HG02763 (cell line): Measurements from ENCODE around the gene GPR12.
A peak's percentile ranks its signal among the peaks of the same experiment; 100 is the strongest.

Experiments used
- ATAC-seq: cut with Tn5 transposase; IDR thresholded peaks from one replicate; pipeline ENCODE4 v1.9.1; 2021; ENCODE audit warnings: mild to moderate bottlenecking, moderate library complexity; ENCODE audit not compliant: unreplicated experiment

GPR12 gene, protein sequence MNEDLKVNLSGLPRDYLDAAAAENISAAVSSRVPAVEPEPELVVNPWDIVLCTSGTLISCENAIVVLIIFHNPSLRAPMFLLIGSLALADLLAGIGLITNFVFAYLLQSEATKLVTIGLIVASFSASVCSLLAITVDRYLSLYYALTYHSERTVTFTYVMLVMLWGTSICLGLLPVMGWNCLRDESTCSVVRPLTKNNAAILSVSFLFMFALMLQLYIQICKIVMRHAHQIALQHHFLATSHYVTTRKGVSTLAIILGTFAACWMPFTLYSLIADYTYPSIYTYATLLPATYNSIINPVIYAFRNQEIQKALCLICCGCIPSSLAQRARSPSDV

DNA sequence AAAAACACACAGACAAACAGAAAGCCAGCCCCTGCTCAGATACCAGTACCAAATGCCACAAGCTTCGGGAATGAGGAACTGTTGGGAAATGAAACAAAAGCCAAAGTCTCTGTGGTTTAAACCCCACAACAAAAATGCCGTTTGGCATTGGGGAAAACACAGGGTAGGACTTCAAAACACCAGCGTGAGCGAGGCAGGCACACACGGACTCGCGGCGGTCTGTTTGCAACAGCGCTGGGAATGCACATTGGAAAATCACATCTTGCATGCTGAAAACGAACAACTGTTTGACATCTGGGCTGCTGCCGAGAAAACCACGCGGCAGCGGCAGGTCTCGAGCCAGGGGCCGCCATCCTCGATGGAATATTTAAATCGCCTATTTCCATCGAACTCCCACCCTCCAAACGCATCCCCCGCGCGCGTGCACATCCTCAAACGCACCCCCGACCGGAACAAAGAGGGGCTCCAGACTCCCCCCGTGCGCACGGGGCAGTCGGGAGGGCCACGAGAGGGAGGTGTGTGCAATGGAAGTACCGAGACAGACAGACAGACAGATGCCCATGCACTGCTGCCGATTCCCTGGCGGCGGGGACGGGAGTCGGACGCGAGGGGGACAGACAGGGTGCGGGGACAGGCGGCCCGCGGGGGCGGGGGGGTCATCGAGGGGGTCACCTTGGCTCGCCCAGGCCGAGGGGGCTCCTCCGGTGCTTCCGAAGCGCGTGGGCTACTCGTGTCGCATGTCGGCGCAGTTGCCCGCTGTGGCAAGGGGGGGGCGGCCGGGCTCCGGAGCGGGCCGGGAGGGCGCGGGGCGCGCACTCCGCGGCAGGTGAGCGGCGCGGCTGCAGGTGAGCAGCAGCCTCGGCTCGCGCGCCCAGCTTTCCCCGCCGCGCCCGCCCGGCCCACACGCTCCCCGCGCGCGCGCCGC, at the start of gene GPR12:
Gene GPR12, minus strand, starts transcription at position 880 of the 925 bp plus-strand sequence. CDS start 959 bp downstream, outside the sequence.
- ATAC-seq = no peak

DNA sequence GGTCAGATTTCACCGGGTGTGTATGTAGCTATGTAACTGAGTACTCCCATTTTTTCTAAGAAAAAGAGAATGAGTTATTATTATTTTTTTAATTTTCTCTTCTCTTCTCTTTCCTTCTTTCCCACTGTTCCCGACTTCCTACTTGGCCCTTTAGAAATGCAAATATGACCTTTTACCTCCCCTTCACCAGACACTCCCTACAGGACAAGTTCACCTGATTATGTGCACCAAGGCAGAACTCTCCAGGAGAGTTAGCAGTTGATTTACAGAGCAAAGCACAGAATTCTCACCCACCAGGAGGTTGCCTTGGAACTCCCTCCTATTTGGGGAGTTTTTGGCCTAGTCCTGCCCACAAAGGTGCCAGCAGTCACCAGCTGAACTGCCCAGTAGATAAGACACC, 49.5 kb upstream of the GPR12 start:
- ATAC-seq = no peak

DNA sequence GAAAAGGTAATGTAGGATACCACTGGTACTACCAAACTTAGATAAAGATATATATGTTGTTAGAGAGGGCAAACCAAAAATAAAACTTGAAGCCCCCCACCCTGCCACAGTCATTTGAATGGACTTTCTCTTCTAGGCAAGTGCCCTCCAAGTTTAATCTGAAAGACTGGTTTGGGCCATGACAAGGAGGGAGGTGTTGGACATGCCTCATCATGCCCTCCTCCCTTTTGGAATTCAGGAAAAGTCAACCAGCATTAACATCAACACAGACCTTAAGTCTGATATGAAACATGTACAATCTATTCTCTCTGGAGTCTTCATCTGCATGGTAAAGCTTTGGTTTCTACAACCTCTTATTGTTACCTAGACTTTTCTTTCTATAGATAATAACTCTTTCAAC, 46.3 kb upstream of the GPR12 start:
- ATAC-seq = no peak

DNA sequence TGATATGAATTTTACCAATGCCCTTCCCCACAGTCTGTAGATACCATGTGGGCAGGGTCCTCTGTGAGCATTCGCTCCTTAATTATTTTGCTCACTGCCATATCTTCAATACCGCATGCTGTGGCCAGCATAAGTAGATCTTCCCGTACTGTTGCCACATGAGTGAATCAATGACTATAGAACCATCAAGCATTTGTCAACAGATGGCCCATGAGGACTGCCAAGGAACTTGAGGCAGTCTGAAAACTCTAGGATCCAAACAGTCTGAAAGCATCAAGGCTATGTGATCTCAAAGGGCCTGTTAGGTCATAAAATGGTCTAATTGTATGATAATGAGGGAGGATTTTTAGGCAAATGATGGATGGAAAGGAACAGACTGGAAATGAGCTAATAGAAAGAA, 27.4 kb upstream of the GPR12 start:
- ATAC-seq = no peak

DNA sequence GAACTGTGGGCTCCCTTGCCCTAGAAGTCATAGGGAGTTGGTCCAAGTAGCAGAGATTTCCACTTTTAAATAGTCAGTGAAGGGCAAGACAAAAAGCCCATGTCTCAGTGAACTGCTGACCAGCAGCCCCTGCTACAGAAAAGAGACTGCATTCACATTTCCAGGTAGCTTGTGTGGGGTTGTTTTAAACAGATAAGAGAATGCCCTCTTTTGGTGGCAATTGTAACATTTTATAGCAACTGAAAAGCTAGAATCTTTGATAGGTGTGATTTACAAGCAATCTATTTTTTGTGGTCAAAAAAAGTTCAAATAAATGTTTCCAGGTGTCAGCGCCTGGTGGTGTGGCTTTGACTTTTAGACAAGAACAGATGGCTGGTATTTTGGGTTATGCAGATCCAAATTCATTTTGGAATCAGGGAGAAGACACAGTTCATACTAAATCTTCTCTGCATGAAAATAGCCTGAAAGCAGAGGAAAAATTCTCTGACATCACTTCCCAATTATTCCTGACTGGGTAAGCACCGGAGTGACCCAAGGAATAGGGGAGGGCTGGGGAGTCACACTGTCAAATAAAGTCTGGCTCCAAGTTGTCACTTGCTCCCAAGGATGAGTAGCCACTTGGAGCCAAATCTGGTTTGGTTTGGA, 26.2 kb upstream of the GPR12 start:
- no peak for ATAC-seq

DNA sequence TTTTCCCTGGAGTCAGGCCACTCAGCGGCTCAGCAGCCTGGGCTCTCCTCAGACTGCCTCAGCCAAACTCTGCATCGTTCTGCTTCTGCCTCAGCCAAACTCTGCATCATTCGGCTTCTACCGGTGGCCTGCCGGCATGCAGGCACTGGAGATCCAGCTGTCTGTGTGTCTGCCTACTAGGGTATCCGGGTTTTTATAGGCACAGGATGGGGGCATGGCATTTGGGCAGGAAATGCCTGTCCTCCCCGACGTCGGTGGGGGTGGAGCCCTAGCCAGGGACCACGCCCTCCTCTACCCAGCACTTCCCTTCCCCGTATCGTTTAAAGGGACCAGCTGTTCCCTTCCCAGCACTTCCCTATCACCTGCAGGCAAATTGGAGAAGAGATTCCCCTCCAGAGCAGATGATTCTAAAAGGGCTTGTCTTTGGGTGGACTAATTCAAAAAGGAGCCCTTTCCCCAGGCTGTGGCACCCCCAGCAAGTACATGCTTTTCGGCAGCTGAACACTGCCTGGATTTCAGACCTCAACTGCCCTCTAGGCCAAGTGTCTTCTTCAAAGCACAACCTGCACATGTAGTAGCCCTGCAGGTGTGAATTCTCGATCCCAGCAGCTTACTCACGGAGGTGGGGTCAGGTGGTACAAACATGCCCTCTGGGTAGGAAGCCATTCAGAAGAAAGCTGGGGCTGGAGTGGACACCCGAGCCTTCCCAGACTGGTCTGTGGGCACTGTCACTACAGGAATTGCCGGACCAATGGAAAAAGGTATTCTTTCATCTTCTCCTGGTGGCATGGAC, 25.4 kb upstream of the GPR12 start:
- ATAC-seq = no peak

DNA sequence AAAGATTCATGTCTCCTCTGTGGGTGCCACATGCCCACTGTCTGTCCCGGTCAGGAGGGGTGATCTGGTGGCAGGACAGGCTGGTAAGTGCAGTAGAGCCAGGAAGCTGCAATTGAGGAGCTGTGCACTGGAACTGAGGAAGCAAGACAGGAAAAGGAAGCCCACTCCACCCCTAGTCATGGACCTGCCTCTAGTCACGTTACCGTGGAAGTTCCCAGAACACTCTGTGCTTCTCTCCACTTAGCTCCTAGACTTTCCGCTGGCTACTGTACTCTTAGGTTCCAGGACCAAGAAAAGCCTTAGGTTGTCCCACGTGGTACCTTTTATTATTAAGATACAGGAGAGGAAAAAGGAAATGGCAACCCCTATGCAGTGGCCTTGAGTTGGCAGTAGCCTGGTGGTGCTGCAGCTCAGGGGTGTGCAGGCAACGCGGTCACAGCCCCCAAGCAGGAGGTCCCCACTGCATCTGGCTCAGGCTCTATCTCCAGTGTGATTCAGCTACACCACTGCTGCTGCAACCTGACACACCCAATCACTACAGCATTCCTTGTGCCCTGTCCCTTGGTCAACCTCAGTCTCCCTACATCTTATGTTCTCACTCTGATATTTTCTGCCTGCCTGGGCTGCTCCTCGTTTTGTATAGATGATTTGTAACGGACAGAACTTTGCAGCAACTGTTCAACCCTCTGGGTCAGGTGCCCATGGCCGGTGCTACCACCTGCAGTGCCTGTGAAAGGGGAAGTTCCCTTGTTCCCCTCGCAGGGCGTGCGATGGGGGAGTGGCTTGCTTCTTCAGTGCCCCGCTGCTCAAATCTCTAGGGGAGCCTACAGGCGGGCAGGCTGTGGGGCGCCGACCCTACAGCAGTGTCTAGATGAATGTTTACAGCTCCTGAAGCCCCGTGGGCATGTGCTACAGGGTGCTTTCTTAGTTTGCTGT, 24.4 kb upstream of the GPR12 start:
- ATAC-seq = peak; percentile 56

DNA sequence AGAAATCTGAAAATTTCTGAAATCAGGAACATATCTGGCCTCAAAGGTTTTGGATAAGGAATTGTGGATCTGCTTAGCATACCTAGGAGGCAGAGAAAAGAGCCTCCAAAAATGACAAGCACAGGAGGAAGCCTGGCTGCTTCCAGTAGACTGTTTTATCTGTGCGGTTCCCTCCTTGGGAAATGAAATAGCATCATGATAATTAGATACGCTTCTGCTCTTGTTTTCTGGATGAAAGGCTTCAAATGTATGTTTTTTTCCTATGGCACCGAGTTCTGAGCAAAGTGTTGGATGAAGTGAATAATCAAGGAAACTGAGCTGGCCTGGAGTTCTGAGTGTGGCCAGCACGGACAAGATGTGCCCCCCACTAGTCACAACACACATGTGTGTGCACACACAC, 19.8 kb upstream of the GPR12 start:
- no peak for ATAC-seq

DNA sequence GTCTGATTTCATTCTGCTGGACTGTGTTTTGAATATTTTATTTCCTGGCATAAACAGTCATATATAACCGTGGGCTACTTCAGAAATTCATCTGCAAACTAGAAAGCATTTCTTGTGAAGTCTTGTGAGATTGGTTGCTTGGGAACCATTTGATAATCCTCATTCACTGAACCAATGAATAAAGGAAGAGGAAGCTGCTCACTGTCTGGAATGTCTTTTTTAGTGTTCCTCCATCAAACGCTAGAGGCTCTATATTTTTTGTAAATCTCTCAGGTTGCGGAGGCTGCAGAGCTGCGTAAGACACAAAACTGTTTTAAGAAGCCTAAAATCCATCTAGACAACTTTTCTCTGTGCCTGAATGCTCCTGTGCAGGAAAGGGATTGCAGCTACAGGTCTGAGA, 18.7 kb upstream of the GPR12 start:
- no peak for ATAC-seq

DNA sequence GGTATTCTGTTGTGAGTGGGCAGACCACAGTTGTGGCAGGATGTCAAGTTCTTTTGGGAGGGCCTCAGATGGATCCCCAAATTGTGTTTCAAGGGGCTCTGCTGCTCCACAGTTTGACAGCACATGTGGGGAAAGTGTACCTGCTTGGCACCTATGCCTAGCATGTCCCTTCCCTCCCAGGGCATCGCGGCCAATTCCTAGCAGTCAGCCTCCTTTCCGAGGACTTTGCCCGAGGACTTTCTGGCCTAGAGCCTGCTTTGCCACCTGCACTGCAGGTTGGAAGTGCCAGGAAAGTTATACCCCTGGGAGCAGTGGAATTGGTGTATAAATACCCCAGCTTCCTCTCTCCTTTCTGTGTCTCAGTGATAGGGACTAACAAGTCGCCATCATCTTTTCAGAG, 11.9 kb upstream of the GPR12 start:
- ATAC-seq = no peak

DNA sequence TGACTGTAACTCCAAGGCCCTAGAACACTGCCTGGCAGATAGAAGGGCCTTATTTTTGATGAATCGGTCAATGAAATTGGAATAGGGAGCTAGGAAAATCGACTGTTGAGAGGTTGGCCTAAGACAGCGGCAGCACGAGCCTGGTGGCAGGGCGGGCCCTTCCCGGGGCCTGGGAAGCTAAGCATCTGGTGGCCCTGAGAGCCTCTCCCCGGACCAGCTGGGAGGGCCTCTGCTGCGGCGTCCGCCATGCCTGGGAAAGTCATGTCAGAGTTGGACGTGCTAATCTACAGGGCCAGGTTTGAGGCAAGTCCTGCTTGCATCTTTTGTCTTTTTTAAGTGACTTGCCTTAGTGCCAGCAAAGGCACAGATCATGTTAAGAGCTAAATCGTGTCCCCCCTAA, 11.2 kb upstream of the GPR12 start:
- no peak for ATAC-seq

DNA sequence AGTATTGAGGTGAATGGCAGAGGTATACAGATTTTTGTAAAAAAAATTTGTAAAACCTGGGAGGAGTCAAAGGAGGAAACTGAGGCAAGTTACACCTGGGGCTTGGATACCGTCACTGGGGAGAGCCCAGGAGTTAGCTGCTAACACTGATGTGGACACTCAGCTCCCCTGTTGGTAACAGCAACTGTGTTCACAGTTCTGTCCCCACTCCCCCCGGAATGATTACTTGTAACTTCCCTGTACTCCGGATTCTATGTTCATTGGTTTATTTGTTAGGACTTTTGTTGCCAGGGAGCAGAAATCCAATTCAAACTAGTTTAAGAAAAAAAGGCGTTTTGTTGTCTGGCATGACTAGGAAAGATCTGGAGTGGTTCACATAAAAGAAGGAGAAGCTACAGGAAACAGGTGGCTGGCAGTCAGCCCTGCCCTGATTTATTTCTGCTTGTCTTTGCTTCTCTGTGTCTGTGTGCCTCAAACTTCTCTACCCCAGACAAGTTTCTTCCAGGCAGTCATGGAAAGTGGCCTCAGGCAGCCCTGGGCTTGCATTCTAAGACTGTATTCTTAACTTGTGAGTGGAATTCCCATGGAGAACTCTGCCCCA, 2.3 kb upstream of the GPR12 start:
- no peak for ATAC-seq

DNA sequence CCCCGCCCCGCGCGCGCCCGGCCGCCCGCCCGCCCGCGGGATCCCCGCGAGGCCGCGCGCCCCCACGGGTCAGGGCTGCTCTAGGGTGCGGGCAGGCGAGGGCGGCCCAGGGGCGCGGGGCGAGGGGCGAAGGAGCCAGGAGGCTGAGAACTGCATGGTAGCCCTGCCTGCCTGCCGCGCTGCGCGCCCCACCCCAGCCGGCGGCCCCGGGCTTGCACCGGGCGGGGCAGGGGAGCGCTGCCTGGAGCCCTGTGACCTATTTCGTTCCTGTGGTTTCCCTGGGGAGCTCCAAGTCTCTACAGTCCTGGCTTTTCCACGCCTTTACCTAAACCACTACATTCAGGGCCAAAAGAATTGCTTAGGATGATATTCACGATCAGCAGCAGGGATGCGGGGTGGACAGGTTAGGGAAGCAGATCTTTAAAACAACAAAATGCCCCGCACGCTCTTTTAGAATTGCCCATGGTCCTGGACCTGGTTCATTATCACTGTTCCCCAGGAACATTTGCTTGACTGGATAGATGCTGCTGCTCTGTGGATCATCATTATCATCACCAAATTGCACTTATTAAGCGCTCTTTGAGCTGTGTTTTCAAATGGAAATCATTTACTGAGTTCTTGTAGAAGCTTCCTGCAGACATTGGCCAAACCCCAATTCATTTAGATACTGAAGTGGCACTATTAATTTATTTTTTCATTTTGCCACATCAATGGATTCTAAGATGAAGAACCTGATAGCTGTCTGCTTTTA, 421 bp upstream of the GPR12 start:
- ATAC-seq = no peak

DNA sequence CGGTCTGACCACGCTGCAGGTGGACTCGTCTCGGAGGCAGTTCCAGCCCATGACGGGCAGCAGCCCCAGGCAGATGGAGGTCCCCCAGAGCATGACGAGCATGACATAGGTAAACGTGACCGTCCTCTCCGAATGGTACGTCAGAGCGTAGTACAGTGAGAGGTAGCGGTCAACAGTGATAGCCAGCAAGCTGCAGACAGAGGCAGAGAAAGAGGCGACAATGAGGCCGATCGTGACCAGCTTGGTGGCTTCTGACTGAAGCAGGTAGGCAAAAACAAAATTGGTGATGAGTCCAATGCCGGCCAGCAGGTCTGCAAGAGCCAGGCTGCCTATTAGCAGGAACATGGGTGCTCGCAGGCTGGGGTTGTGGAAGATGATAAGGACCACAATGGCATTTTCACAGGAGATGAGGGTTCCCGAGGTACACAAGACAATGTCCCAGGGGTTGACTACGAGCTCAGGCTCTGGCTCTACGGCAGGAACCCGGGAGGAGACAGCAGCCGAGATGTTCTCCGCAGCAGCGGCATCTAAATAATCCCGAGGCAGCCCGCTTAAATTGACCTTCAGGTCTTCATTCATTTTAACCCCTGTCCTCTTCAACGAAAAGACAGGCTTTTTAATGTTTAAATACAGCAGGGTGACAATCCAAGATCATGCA, 1.2 kb downstream of the GPR12 start:
- ATAC-seq = no peak

DNA sequence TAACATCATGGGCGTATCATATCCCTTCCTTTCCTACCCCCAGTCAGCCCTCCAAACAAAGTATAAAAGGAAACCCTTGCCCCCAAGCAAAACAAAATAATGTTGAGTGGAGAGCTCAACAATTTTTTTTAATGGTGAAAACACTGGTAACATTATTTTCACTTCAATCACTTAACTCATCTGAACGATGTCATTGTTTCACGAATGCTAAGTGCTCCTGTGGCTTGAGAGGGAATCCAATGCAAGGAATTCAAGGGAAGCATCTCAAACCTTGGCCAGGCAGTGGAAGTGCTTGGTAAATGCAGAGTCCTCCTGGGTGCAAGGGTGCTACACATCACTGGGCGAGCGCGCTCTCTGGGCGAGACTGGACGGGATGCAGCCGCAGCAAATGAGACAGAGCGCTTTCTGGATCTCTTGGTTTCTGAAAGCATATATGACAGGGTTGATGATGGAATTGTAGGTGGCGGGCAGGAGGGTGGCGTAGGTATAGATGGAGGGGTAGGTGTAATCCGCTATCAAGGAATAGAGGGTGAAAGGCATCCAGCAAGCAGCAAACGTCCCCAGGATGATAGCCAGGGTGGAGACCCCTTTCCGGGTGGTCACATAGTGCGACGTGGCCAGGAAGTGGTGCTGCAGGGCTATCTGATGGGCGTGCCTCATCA, 2.0 kb downstream of the GPR12 start:
- ATAC-seq = no peak

DNA sequence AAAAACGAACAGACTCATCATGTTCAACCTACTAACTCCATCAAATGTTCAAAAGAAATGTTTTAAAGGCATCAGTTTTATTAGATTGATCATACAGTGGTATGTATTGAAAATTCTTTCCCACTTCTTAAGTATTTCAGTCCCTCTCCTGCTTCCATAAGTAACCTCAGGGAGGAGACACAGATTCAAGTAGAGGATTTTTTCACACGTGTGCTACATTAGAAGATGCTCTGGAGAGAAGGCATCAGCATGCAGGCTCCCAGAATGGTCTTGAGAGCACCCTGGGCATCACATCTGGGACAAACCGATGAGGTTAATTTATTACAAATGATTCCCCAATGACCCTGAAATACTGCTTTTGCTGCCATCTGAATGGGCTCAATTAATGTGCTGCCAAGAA, 3.6 kb downstream of the GPR12 start:
- no peak for ATAC-seq

DNA sequence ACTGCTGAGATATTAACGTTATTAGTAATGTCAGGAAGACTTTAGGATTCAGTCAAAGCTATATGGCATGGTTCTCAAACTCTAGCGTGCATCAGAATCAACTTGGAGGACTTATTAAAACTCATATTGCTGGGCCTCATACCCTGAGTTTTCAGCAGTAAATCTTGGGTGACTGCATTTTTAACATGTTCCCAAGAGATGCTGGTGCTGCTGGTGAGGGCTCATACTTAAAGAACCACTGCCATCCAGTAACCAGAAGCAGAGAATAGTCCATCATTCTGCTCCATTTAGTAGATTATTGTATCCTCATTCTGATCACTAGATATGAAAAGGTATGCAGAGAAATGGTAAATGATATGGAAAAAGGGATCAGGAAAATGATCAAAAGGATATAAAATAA, 7.9 kb downstream of the GPR12 start:
- ATAC-seq = no peak

DNA sequence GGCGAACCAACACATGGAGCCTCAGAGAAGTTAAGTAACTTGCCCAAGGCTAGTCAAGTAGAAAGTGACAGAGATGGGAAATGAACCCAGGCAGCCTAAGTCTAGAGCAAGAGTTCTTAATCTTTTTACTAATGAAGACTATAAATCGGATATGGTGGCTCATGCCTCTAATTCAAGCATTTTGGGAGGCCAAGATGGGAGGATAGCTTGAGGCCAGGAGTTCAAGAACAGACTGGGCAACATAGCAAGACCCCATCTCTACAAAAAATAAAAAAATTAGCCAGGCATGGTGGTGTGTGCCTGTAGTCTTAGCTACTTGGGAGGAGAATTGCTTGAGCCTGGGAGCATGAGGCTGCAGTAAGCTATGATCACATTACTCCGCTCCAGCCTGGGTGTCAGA, 10.7 kb downstream of the GPR12 start:
- ATAC-seq = no peak
